Ishikawa (cell line): ENCODE data around the gene CAPNS1.

Experiments used
- CEBPB ChIP-seq: IDR thresholded peaks from 2 replicates; pipeline ENCODE4 v1.6.1; 2012
- CREB1 ChIP-seq: IDR thresholded peaks from 2 replicates; pipeline ENCODE4 v1.6.1; 2012; ENCODE audit warnings: low read depth
- EGR1 ChIP-seq: IDR thresholded peaks from 2 replicates; pipeline ENCODE4 v1.6.1; 2012
- EP300 ChIP-seq: IDR thresholded peaks from 2 replicates; pipeline ENCODE4 v1.6.1; 2012; ENCODE audit warnings: borderline replicate concordance
- FOXM1 ChIP-seq: IDR thresholded peaks from 2 replicates; pipeline ENCODE4 v1.6.1; 2012; ENCODE audit warnings: low read depth, borderline replicate concordance
- MAX ChIP-seq: IDR thresholded peaks from 2 replicates; pipeline ENCODE4 v1.6.1; 2012
- REST ChIP-seq: IDR thresholded peaks from 2 replicates; pipeline ENCODE4 v1.6.1; 2012; ENCODE audit warnings: low read depth, mild to moderate bottlenecking
- TAF1 ChIP-seq: IDR thresholded peaks from 2 replicates; pipeline ENCODE4 v1.6.1; 2012; ENCODE audit warnings: low read depth, mild to moderate bottlenecking
- TEAD4 ChIP-seq: IDR thresholded peaks from 2 replicates; pipeline ENCODE4 v1.6.1; 2012
- USF1 ChIP-seq: IDR thresholded peaks from 2 replicates; pipeline ENCODE4 v1.6.1; 2012
- YY1 ChIP-seq: IDR thresholded peaks from 2 replicates; pipeline ENCODE4 v1.6.1; 2012; ENCODE audit warnings: low read depth
- ZBTB7A ChIP-seq: IDR thresholded peaks from 2 replicates; pipeline ENCODE4 v1.6.1; 2012; ENCODE audit warnings: low read depth

GRCh38 chr19:36198119-36198518 is 58.3 kb downstream of the CAPNS1 start:
- TF ChIP-seq MAX (no peak), USF1 (no peak), TAF1 (no peak), REST (no peak), EP300 (no peak), YY1 (no peak), FOXM1 (no peak), TEAD4 (no peak), ZBTB7A (no peak), CREB1 (no peak), CEBPB (no peak), EGR1 (no peak)
